GM19328 (cell line): ENCODE results near the gene NRG2.

Source experiments
- ATAC-seq: cut with Tn5 transposase; IDR thresholded peaks from one replicate; pipeline ENCODE4 v1.9.1; 2021; ENCODE audit warnings: mild to moderate bottlenecking, moderate library complexity; ENCODE audit not compliant: unreplicated experiment

Gene NRG2

DNA sequence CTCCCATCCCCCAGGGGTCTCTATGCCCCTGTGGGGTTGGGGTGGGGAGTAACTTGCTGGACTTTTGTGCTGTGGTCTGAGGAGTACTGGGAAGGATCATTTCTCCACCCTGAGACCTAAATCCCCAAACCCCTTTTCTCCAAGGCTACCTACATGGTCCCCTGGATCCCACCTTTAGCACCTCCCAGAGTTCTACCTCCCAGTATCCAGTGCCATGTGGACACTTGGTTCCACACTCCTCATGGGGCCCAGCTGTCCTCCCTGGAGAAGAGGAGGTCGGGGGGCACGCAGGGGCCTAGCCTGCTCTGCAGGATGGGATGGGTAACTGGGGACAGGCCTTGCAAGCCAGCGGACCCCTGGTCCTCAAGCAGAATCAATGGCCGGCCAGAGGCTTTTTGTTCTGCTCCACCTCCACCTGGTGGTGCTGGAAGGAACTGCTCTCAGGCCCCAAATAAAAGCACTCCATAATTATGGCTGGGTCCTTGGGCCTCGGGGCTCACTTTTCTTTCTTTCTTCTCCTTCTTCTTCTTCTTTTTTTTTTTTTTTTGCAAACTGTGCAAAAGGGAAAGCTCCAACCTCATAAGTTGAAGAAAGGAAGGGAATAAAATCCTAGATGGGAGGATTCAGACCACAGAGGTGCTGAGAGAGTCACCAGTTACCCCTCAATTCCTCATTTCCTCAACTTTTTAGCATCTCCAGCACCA, 179.1 kb downstream of the NRG2 start:
- ATAC-seq: peak; percentile 50

DNA sequence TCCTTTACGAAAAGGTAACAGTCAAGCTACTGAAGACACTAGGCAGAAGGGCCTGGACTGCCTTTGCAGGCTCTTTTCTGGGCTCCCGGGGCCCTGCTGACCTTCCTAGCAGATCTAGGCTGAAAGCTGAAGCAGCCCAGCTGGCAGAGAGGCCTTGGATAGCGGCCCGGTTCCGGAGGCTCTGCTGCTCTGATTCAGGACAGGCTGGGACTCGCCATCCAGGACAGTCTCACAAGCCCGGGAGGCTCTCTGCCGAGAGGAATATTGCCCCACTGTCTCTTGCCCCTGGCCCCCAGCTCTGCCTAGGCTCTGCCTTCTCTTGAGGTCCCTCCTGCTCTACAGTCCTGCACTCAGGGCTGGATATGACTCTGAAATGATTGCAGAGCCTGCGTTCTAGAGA, 179.7 kb downstream of the NRG2 start:
- ATAC-seq: no peak

DNA sequence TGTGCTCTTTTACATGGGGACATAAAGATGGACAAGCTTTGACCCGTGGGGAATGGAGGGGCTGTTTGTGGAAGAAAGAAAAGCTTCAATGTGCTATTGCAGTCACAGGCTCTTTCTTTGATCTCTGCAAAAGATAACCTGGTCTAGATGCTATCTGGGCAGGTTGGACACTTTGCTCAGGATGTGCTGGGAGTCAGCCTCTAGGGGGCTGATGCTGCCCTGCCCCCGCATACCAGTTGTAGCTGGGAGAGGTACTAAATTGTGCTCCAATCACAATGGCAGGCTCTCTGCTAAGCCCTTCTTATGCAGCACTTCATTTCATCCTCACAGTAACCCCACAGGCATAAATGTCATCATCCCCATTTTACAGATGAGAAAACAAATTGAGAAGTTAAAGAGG, 180.3 kb downstream of the NRG2 start:
- ATAC-seq: no peak

- no peak for ATAC-seq
Observed at GRCh38 chr5:139862313-139862712, 180.8 kb downstream of the NRG2 start.

GRCh38 chr5:139861889-139862207, 181.3 kb downstream of the NRG2 start:
- no peak for ATAC-seq

DNA sequence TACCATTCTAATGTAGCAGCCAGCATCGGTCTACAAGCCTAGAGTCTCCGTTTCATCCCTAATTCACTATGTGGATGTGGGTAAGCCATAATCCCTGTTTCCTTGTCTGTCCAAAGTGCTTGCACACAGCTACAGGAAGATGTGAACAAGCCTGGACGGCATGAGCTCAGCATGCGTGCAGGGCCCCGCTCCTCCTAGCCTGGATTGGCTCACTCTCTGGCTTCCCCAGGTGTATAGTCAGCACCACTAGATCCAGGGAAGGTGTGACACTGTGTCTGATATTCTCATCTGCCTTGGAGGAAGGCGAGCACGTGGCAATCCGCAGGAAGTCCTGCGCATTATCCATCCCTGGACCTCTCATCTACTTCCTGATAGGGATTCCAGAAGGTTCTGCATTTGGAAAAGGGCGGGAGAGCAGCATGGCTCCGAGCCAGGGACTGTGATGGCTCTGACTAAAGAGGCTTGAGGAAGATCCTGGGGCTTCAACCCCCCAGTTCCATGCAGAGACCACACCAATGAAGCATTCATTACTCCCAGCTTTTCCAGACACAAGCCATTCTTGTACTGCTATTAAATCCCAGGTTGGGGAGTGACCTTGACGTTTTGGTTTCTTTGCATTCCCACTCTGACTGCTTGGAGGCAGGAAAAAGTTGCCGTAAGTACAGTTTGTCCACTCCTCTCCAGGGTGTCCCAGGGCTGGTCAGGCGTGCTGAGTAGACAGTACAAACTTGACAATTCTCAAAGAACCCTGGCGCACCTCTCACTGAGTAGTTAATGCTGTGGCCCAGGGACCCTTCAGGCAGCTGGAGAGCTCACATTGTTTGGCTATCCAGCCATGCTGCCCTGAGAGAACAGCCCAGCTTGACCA, 181.8 kb downstream of the NRG2 start:
- no peak for ATAC-seq

DNA sequence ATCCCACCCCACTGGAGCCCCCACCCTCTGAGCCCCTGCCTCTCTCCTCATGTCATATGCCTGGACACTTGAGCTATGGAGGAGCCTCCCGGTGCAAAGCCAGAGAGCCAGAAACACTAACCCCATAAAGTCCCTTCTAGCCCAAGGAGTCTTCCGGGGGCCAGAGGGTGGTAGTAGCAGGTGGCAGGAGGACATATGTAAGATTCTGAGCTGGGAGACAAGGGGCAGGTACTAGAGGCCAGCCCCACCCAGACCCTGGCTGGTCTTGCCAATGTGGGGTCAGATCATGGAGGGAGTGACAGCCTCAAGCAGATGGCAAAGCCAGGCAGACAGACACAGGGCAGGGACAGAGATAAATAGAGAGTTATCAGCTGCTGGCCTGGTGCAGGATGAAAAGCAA, 184.1 kb downstream of the NRG2 start:
- ATAC-seq: no peak

DNA sequence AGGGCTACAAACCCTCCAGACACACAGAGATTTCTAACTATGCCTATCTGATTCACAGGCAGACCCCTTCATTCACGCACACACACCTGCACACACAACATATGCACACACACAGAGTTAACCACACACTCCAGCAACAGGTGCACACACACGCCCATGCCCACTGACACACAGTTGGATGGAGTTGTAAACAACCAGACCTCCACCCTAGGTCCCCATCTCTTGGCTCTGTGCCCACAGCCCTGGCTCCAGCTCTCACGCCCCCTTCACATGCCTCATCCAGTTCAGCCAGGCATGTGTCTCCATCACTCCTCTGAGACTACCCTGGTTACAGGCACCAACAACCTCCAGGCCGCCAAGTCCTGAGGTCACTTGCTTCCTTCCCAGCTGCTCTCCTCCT, 186.4 kb downstream of the NRG2 start:
- ATAC-seq: no peak

DNA sequence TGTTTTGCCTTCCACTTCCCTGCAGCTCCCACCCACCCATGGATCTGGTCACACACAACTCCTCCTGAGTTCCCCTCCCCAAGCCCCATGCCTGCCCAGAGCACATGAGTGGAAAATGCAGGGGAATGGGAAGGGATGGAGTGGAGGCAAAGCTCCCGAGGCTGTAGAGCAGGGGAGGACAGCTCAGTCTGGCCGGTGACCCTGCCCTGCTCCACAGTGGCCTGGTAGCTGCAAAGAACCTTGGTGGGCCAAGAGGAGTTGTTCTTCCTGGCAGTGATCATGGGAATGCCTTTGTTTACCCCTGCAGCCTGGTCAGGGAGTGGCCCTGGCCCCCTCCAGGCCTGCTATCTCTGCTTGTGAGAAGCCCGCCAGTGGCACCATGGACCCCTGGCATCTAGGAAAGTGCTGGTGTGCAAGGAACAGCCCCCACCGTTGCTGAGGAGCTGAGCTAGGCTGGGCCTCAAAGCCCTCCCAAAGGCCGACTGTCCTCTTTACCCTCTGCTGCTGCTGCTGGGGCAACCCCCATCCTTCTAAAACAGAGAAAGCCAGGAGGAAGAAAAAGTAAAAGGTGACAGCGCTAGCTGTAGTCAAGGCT, 187.1 kb downstream of the NRG2 start:
- ATAC-seq: no peak

- no peak for ATAC-seq
Observed at GRCh38 chr5:139855451-139855850, 187.6 kb downstream of the NRG2 start.

DNA sequence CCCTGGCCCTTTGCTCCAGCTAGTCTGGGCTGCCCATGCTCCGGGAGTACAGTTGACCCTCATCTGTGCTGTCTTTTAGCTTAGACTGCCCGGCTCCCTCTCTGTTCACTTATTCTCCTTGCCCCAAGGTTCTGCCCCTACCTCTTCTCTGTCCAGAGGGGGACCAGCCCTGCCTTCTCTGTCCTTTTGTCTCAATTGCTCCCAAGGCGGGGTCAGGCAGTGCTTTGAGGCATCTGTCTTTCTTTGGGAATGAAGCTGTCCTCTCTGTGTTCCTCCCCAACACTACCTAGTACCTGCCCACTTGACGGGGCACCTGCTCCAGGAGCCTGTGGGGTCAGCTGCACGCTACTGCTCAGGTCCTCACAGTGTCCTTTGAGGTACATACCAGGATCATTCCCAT, 188.1 kb downstream of the NRG2 start:
- no peak for ATAC-seq

- no peak for ATAC-seq
Observed at GRCh38 chr5:139854029-139854605, 189.0 kb downstream of the NRG2 start.

DNA sequence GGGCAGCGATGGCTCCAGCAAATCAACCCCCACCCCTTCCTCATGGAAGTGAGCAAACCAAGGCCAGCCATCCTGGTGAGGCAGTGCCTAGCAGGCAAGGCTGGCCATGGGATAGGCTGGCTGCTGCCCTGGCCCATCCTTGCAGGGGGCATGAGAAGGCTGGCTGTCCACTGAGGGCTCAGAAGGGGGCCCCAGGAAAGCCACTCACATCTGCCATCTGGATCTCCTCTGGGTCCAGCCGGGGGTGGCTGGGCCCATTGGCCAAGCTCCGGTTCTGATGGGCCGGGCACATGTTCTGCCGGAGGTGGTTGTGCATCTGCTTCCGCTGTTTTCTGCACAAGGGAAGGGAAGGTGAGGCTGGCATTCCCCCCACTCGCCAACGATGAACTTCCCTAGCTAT, 190.4 kb downstream of the NRG2 start:
- ATAC-seq: no peak

- no peak for ATAC-seq
Observed at GRCh38 chr5:139851558-139851957, 191.5 kb downstream of the NRG2 start.

DNA sequence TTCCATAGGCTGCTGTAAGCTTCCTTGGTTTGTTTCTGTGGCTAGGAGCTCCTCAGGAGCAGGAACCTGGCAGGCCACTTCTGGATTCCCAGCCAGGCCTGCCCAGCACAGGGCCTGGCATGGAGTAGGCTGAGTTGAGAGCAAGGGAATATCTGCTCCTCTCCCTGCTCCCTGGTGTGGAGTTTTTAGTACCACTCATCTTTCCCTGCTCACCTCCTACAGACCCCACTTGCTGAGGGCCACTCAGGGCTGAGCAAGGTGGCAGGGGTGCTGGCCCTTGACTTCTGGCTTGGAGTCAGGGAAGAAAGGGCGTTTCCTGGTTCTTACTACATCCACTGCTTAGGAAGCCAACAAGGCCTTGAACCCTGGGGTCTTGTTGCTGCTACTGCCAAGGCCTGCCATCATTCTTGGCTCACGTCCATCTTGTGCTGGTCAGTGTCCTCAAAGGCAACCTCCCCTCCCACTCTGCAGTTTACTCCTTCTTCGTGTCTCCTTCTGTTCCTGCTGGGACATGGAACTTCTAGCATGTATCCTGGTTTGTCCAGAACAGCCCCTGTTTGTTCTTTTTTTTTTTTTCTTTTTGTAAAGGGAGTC, 192.6 kb downstream of the NRG2 start:
- no peak for ATAC-seq

DNA sequence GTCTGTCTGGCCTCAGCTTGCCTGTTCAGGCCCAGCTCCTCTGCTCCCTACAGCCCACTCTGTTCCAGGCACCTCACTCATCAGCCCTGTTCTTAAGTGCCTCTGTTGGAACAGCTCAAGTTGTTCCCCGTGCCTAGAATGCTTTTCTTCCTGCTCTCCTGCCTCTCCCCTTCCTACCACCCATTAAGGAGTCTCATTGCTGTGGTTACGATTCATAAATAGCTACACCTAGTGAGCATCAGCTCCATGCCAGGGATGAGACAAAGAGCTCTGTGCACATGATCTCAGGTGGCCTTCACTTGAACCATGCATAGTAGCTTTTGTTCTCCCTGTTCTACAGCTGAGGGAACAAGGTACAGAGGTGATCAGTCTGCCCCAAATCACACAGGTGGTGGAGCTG, 193.2 kb downstream of the NRG2 start:
- ATAC-seq: no peak

GRCh38 chr5:139849501-139849900, 193.6 kb downstream of the NRG2 start:
- no peak for ATAC-seq

GRCh38 chr5:139848508-139849100, 194.5 kb downstream of the NRG2 start:
- ATAC-seq: peak; percentile 9

DNA sequence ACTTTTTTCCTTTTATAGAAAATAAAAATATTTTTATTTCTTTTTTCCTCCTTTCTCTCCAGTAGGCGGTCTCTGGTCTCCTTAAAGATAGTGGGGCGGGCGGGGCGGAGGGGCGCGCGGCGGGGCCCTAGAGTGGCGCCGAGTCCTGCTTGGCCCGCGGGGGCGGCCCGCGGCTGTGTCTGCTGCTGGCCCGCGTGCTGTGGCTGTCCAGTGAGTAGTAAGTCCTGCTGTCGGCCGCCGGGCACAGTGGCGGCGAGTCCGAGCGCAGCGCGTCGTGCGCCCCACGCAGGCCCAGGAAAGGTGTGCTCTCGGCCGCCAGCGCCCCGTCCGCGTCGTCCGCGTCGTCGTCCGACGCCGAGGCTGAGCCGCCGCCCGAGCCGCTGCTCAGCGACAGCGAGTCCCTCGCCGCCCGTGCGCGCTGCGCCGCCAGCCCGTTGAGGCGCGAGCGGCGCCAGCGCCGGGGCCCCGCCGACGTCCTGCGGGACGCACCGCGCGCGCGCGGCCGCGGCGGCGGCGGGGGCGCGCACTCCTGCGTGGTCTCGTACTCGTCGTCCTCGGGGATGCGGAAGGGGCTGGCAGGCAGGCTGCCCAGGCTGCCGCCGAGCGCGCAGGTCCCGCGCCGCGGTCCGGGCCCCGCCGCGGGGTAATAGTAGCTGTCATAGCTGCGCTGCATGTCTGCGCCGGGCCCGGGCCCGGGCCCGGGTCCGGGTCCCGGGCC, 195.2 kb downstream of the NRG2 start:
- ATAC-seq: peak; percentile 61

- ATAC-seq: no peak
Observed at GRCh38 chr5:139847091-139847490, 196.0 kb downstream of the NRG2 start.
